Mesenchymal stem cell (in vitro differentiated cells and primary cell): Measurements from ENCODE around the gene LRIT1.

Source experiments
- DNase-seq: peaks from one replicate; pipeline ENCODE4 v3.0.0-alpha.2; 2013
- H2AFZ ChIP-seq: one replicate; pipeline ENCODE4 v1.6.1; 2013; ENCODE audit warnings: low read depth, mild to moderate bottlenecking, control low read depth, inconsistent platforms, low read length, moderate library complexity
- H2AK5ac ChIP-seq: 2 replicates; pipeline ENCODE4 v1.6.1; 2013; ENCODE audit warnings: low read length, moderate library complexity, mild to moderate bottlenecking, inconsistent platforms; ENCODE audit not compliant: severe bottlenecking
- H2BK120ac ChIP-seq: one replicate; pipeline ENCODE4 v1.6.1; 2013; ENCODE audit warnings: low read depth, mild to moderate bottlenecking, inconsistent platforms, low read length, moderate library complexity
- H2BK12ac ChIP-seq, 2 experiments: one replicate each; pipeline ENCODE4 v1.6.1; 2013; ENCODE audit warnings: inconsistent platforms in 2 of 2, low read length in 2 of 2, mild to moderate bottlenecking in 2 of 2, moderate library complexity in 2 of 2, control low read depth in 1 of 2
- H2BK15ac ChIP-seq: one replicate; pipeline ENCODE4 v1.6.1; 2013; ENCODE audit warnings: mild to moderate bottlenecking, low read depth, inconsistent platforms; ENCODE audit not compliant: poor library complexity, severe bottlenecking
- H2BK5ac ChIP-seq: 2 replicates; pipeline ENCODE4 v1.6.1; 2013; ENCODE audit warnings: low read depth, mild to moderate bottlenecking, low read length, control low read depth, inconsistent platforms; ENCODE audit not compliant: poor library complexity, severe bottlenecking
- H3K14ac ChIP-seq, 2 experiments: one replicate each; pipeline ENCODE4 v1.6.1; 2013; ENCODE audit warnings: inconsistent platforms in 2 of 2, low read length in 2 of 2, control low read depth in 1 of 2, mild to moderate bottlenecking in 1 of 2, moderate library complexity in 1 of 2
- H3K18ac ChIP-seq, 2 experiments: one replicate each; pipeline ENCODE4 v1.6.1; 2013; ENCODE audit warnings: inconsistent platforms in 2 of 2, low read length in 2 of 2, control low read depth in 1 of 2, low read depth in 1 of 2, mild to moderate bottlenecking in 1 of 2
- H3K23ac ChIP-seq, 2 experiments: one replicate each; pipeline ENCODE4 v1.6.1; 2013; ENCODE audit warnings: inconsistent platforms in 2 of 2, low read length in 2 of 2, mild to moderate bottlenecking in 2 of 2, moderate library complexity in 2 of 2, control low read depth in 1 of 2
- H3K27ac ChIP-seq: 2 replicates; pipeline ENCODE4 v1.5.1; 2013; ENCODE audit warnings: mild to moderate bottlenecking, moderate library complexity, low read length, control low read depth, inconsistent platforms; ENCODE audit not compliant: poor library complexity, severe bottlenecking
- H3K27me3 ChIP-seq, 2 experiments: 2 replicates each; pipeline versions ENCODE4 v1.6.1 to v1.7.0; 2013; ENCODE audit warnings: low read length in 2 of 2, mild to moderate bottlenecking in 2 of 2, moderate library complexity in 2 of 2, control low read depth in 1 of 2, inconsistent platforms in 1 of 2; ENCODE audit not compliant: control insufficient read depth in 1 of 2, insufficient read depth in 1 of 2
- H3K36me3 ChIP-seq, 2 experiments: 2 replicates each; pipeline versions ENCODE4 v1.6.1 to v1.7.0; 2013; ENCODE audit warnings: low read length in 2 of 2, control low read depth in 1 of 2, inconsistent platforms in 1 of 2, low read depth in 1 of 2, mild to moderate bottlenecking in 1 of 2; ENCODE audit not compliant: insufficient read depth in 2 of 2, control insufficient read depth in 1 of 2
- H3K4ac ChIP-seq, 2 experiments: one replicate each; pipeline ENCODE4 v1.6.1; 2013; ENCODE audit warnings: inconsistent platforms in 2 of 2, low read length in 2 of 2, mild to moderate bottlenecking in 2 of 2, moderate library complexity in 2 of 2, control low read depth in 1 of 2, low read depth in 1 of 2
- H3K4me1 ChIP-seq: 2 replicates; pipeline ENCODE4 v1.6.1; 2013; ENCODE audit warnings: low read depth, low read length, control low read depth; ENCODE audit not compliant: control insufficient read depth, insufficient read depth
- H3K4me2 ChIP-seq: 2 replicates; pipeline ENCODE4 v1.6.1; 2013; ENCODE audit warnings: low read length, mild to moderate bottlenecking, inconsistent platforms; ENCODE audit not compliant: poor library complexity, severe bottlenecking
- H3K4me3 ChIP-seq, 2 experiments: 2 replicates each; pipeline versions ENCODE4 v1.5.1 to v1.7.0; 2013; ENCODE audit warnings: low read length in 2 of 2, mild to moderate bottlenecking in 2 of 2, control low read depth in 1 of 2, low read depth in 1 of 2; ENCODE audit not compliant: insufficient read depth in 1 of 2
- H3K79me1 ChIP-seq: replicated peaks from 2 replicates; pipeline ENCODE4 v1.6.1; 2013; ENCODE audit warnings: mild to moderate bottlenecking, control low read depth, low read length, inconsistent platforms; ENCODE audit not compliant: poor library complexity, severe bottlenecking
- H3K9ac ChIP-seq: 2 replicates; pipeline ENCODE4 v1.7.0; 2013; ENCODE audit warnings: mild to moderate bottlenecking, low read length, moderate library complexity
- H3K9me3 ChIP-seq: 2 replicates; pipeline ENCODE4 v1.7.0; 2013; ENCODE audit warnings: mild to moderate bottlenecking, low read length; ENCODE audit not compliant: control insufficient read depth
- H4K8ac ChIP-seq: one replicate; pipeline ENCODE4 v1.6.1; 2013; ENCODE audit warnings: inconsistent platforms, mild to moderate bottlenecking, low read length, moderate library complexity
- H4K91ac ChIP-seq: one replicate; pipeline ENCODE4 v1.6.1; 2013; ENCODE audit warnings: mild to moderate bottlenecking, low read length, inconsistent platforms
- WGBS: methylation state at CpG from one replicate; pipeline ENCODE4 v1.1.7; 2013; ENCODE audit warnings: mixed read lengths; 5-methylcytosine and 5-hydroxymethylcytosine counted together

Gene LRIT1

GRCh38 chr10:84204122-84204521 lies 37.2 kb downstream of the LRIT1 start:
- H2BK15ac ChIP-seq, result no peak overlapping the region
- H3K14ac ChIP-seq, result no peak overlapping the region
- no peaks in the 10 kb centered on the region for H3K9me3 ChIP-seq
- no peaks in the 10 kb centered on the region for H3K79me1 ChIP-seq
- H3K4me2 ChIP-seq, result no peak overlapping the region
- H3K4me1 ChIP-seq, result no peaks in the 10 kb centered on the region
- no peak overlapping the region for H2BK120ac ChIP-seq
- no peak overlapping the region for H4K8ac ChIP-seq
- no peak overlapping the region for H2AK5ac ChIP-seq
- H4K91ac ChIP-seq, result no peak overlapping the region
- no peak overlapping the region for H3K9ac ChIP-seq
- H2BK5ac ChIP-seq, result no peak overlapping the region
- H3K4ac ChIP-seq, result no peak overlapping the region
- H3K36me3 ChIP-seq, result no peaks in the 10 kb centered on the region
- no peak overlapping the region for H3K4me3 ChIP-seq
- no peak for DNase-seq
- H3K27ac ChIP-seq, result no peak overlapping the region
- no peak overlapping the region for H2BK12ac ChIP-seq
- peaks cover 0 to 52% of the 10 kb centered on the region in 2 experiments for H3K27me3 ChIP-seq
- H2AFZ ChIP-seq, result no peak overlapping the region
- H3K23ac ChIP-seq, result no peak overlapping the region
- no peak overlapping the region for H3K18ac ChIP-seq
- 75% methylated on average over 4 of the region's 4 CpGs for WGBS

GRCh38 chr10:84202349-84202748 lies 39.0 kb downstream of the LRIT1 start:
- Histone ChIP-seq H3K4me3 (no peak overlapping the region), H3K18ac (no peak overlapping the region), H4K8ac (no peak overlapping the region), H3K4me1 (no peaks in the 10 kb centered on the region), H3K9me3 (no peaks in the 10 kb centered on the region), H3K79me1 (no peaks in the 10 kb centered on the region), H3K36me3 (no peaks in the 10 kb centered on the region), H4K91ac (no peak overlapping the region), H3K27ac (no peak overlapping the region), H2AK5ac (no peak overlapping the region), H3K27me3 (peaks cover 6 to 58% of the 10 kb centered on the region in 2 experiments), H2BK12ac (no peak overlapping the region), H2BK5ac (no peak overlapping the region), H2BK120ac (no peak overlapping the region), H3K14ac (no peak overlapping the region), H3K4me2 (no peak overlapping the region), H3K23ac (peak overlapping the region in 1 of 2 experiments; percentile 43), H3K9ac (no peak overlapping the region), H3K4ac (no peak overlapping the region), H2AFZ (no peak overlapping the region), H2BK15ac (no peak overlapping the region)
- no peak for DNase-seq
- WGBS, result 74% methylated on average over 5 of the region's 5 CpGs

GRCh38 chr10:84201682-84202081 lies 39.7 kb downstream of the LRIT1 start:
- H2BK120ac ChIP-seq, result no peak overlapping the region
- no peak overlapping the region for H3K14ac ChIP-seq
- H2BK15ac ChIP-seq, result no peak overlapping the region
- no peaks in the 10 kb centered on the region for H3K79me1 ChIP-seq
- H2BK5ac ChIP-seq, result no peak overlapping the region
- H3K27ac ChIP-seq, result no peak overlapping the region
- no peak overlapping the region for H4K91ac ChIP-seq
- no peak for DNase-seq
- H2AFZ ChIP-seq, result no peak overlapping the region
- H3K4ac ChIP-seq, result no peak overlapping the region
- no peak overlapping the region for H4K8ac ChIP-seq
- H3K4me2 ChIP-seq, result no peak overlapping the region
- WGBS, result 88% methylated on average over 11 of the region's 11 CpGs
- H3K27me3 ChIP-seq, result peaks cover 6 to 58% of the 10 kb centered on the region in 2 experiments
- no peak overlapping the region for H3K18ac ChIP-seq
- no peak overlapping the region for H2AK5ac ChIP-seq
- H3K4me3 ChIP-seq, result no peak overlapping the region
- no peaks in the 10 kb centered on the region for H3K4me1 ChIP-seq
- no peaks in the 10 kb centered on the region for H3K36me3 ChIP-seq
- H3K23ac ChIP-seq, result no peak overlapping the region
- H2BK12ac ChIP-seq, result no peak overlapping the region
- no peaks in the 10 kb centered on the region for H3K9me3 ChIP-seq
- no peak overlapping the region for H3K9ac ChIP-seq

- Histone ChIP-seq H2BK120ac (no peak overlapping the region), H3K18ac (no peak overlapping the region), H3K4ac (no peak overlapping the region), H3K14ac (no peak overlapping the region), H2AK5ac (no peak overlapping the region), H3K4me1 (peaks cover under 1% of the 10 kb centered on the region), H2BK15ac (no peak overlapping the region), H3K27ac (no peak overlapping the region), H3K27me3 (peaks cover 9 to 60% of the 10 kb centered on the region in 2 experiments), H3K9me3 (no peaks in the 10 kb centered on the region), H2BK12ac (no peak overlapping the region), H4K91ac (no peak overlapping the region), H3K4me2 (no peak overlapping the region), H2AFZ (no peak overlapping the region), H3K23ac (no peak overlapping the region), H3K36me3 (no peaks in the 10 kb centered on the region), H4K8ac (no peak overlapping the region), H3K79me1 (no peaks in the 10 kb centered on the region), H3K9ac (no peak overlapping the region), H3K4me3 (no peak overlapping the region), H2BK5ac (no peak overlapping the region)
- 73% methylated on average over 6 of the region's 6 CpGs for WGBS
- DNase-seq, result no peak
Observed at GRCh38 chr10:84201244-84201606, 40.1 kb downstream of the LRIT1 start.
